OCI-LY3 (cell line): ENCODE data around the gene XPO1.

Source experiments
- EZH2phosphoT487 ChIP-seq: fragments of 200-600 bp; shearing (Covaris generic); IDR thresholded peaks from 2 replicates; pipeline ENCODE4 v1.6.1; 2018; ENCODE audit warnings: antibody characterized with exemption, mixed run types, low read depth
- TF ChIP-seq, protein P1 (sequence below): fragments of 200-600, 300-600 bp; sonication (generic); IDR thresholded peaks from 2 replicates; pipeline ENCODE4 v1.5.1; 2014; ENCODE audit warnings: antibody characterized with exemption, low read length, low read depth

DNA sequence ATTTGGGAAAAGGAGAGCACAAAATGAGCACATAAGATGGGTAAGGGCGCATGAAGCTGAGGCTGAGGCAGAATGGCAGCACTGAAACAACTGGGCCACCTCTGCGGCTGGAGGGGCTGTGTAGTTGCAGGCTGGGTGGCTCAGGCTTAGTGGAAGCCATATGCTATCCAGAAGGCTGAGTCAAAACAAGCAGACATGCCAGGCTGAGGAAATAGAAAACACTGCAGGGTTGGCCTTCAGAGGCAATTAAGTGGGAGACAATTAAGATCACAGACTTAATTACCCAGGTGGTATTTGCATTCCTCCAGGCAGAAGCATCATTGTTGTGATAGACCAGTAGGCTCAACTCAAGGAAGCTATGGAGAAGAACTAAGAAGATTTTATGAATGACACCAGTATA is 11.4 kb upstream of the XPO1 start:
- TF ChIP-seq, protein P1, sequence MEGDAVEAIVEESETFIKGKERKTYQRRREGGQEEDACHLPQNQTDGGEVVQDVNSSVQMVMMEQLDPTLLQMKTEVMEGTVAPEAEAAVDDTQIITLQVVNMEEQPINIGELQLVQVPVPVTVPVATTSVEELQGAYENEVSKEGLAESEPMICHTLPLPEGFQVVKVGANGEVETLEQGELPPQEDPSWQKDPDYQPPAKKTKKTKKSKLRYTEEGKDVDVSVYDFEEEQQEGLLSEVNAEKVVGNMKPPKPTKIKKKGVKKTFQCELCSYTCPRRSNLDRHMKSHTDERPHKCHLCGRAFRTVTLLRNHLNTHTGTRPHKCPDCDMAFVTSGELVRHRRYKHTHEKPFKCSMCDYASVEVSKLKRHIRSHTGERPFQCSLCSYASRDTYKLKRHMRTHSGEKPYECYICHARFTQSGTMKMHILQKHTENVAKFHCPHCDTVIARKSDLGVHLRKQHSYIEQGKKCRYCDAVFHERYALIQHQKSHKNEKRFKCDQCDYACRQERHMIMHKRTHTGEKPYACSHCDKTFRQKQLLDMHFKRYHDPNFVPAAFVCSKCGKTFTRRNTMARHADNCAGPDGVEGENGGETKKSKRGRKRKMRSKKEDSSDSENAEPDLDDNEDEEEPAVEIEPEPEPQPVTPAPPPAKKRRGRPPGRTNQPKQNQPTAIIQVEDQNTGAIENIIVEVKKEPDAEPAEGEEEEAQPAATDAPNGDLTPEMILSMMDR = no peak
- no peak for TF ChIP-seq EZH2phosphoT487
